GM18907 (cell line): ENCODE results near the gene GRM7.

ENCODE experiments used
- ATAC-seq: cut with Tn5 transposase; IDR thresholded peaks from one replicate; pipeline ENCODE4 v1.9.1; 2021; ENCODE audit warnings: mild to moderate bottlenecking, moderate library complexity; ENCODE audit not compliant: unreplicated experiment

The GRM7 gene

DNA sequence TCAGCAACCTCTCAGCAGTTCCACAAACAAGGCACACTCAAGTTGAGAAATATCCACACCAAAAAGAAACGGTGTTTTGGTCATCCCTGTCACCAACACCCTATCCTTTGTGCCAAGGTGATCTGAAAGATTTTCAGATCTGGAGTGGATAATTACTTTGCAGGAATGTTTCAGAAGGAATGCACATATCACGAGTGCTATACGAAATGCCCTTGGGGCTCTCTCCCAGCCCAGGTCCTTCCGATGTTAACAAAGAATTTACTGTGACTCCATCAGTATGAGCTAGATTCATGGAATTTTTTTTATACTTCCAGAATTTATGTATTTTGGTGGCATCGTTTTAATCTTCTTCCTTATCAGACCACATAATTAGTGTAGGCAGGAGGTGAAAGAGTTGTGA is 105.0 kb downstream of the GRM7 start:
- ATAC-seq, result no peak

DNA sequence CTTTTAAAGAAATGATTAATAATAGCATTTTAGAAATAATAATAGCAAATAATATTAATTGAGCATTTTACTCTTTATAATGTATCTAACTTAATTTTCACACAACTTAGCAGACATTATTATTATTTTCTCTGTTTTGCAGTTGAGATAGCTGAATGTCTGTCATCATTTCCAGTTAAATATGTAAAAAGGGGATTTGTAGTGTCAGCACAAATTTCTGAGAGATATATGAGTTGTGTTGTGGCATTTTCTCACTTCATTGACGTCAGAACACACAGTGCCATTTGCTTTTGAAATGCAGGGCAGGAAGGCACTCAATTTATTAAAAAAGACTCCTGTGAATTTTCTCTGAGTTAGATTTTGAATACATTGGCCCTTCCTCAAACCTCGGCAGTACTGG is 111.0 kb downstream of the GRM7 start:
- ATAC-seq, result no peak

DNA sequence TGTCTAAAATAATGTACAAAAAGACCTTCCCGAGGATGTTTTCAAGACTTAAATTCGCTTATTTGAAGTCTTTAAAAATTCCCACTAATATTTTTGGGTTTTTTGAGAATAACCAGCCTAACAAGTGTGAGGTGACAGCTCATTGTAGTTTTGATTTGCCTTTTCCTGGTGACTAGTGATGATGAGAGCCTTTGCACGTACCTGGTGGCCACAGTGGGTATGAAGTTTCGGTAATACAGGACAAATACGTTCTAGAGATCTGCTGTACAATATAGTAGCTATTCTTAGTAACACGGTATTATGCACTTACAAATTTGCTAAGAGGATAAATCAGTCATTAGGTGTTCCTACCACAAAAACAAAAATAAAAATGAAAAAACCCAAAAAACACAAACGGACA is 124.9 kb downstream of the GRM7 start:
- ATAC-seq, result no peak

DNA sequence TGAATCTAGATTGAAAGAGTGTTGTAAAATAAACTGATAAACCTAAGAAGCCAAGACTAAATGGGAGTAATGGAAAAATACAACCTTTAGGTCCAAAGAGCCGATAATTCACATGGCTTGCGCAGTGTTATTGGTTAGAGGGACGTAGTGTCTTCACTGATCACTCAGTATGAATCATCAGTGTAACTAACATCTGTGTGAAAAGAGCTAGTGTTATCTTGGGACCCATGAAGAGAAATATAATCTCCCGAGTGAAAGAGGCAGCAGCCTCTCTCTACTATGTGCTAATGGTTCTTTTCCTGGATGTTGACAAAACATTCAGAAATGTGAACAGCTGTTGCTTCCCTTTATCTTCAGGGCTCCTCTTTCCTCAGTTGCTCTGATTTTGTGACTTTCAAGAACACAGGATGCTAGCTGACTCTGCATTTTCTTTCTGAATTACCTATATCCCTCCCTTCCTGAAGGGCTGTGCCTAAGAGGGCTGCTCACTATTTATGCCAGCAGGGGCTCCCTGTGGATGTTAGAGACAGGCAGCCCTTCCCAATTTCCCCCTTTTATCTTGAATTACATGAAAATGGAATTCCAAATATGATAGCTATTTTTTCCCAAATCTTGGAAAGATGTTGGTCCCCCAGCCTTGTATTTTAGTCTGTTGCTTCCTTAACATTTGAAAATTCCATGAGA is 128.8 kb downstream of the GRM7 start:
- no peak for ATAC-seq

DNA sequence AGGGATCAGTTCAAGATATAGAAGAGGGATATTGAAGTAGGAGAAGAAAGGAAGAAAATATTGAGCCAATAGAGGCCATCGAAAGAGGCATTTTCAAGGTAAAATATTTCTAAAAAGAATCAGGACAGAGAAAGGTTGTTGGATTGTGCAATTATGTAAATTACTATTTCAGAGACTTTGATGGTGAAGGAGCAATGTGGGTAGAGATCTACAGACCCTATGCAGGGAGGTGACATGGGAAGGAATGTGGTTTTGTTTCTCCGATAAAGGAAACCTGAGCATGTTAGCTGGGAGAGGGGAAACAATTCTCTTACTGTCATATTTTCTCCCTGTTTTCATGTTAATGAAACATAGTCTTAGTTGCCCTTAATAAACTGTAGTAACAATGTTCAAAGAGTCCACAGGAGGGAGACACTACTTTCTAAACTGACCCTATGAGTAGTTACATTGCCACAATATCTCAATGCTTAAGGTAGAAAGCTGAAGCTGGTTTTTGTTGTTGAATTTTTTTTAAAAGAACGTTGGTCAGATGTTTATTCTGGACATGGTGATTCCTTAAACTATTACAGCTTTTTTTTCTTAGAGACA is 133.3 kb downstream of the GRM7 start:
- ATAC-seq, result no peak

DNA sequence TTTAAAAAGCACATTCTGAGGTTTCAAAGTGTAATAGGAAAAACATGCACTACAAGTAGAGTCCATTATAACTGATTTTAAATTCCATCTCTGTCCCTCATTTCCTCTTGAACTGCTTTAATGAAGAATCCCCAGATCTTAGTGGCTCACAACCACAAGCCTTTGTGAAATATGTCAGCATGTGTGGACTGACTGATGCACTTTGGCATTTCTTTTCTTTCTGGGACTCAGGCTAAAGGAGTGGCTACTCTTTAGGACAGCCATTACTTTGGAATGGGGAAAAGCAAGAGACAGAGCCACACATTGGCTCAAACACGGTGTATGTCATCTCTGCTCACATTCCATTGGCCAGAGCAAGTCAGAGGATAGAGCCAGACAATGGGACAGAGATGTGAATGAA is 139.6 kb downstream of the GRM7 start:
- ATAC-seq, result no peak

DNA sequence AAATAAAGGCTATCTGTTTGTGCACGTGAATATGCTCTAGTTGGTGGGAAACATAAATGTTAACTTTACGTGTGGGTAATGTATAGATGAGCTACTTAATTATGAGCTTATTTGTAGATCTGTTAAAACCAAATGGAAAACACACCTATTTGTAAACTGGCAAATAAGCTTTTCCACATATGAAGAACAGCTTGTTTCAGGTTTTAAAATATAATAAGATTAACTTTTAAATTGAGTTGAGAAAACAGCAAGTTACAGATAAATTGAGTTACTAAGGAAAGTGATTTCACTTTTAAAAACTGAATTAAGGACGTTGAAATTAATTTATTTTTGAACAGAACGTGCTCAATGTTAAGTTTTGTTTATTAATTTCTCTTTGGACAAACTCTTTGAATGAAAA is 140.5 kb downstream of the GRM7 start:
- no peak for ATAC-seq

DNA sequence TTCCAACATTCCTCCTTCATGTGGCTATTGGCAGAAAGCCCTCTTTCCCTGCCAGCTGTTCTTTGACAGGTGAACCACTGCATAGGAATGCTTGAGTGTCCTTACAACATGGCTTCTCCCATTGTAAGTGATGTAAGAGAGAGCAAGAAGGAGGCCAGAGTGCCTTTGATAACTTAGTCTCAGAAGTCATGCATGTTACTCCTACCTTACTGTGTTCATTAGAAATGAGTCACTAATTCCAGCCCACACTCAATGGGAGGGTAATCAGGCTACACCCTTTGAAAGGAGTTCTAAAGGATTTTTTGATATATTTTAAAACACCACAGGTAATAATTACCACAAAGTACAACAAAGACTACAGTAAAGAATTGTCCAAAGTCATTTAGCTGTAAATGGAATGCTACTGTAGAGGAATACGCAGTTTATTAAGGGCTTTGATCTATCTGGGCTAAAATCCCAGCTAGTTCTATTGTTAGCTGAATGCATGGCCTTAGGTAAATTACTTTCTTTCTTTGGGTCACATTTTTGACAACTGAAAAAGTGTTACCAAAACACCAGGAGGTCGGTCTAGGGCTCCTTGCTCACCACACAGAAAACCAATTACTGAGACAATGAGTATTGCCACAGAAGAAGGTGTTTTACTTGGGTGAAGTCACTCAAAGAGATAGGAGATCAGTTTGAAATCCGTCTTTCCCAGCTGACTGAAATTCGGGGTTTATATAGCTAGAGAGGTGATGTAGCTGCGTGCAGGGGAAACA is 154.9 kb downstream of the GRM7 start:
- no peak for ATAC-seq

DNA sequence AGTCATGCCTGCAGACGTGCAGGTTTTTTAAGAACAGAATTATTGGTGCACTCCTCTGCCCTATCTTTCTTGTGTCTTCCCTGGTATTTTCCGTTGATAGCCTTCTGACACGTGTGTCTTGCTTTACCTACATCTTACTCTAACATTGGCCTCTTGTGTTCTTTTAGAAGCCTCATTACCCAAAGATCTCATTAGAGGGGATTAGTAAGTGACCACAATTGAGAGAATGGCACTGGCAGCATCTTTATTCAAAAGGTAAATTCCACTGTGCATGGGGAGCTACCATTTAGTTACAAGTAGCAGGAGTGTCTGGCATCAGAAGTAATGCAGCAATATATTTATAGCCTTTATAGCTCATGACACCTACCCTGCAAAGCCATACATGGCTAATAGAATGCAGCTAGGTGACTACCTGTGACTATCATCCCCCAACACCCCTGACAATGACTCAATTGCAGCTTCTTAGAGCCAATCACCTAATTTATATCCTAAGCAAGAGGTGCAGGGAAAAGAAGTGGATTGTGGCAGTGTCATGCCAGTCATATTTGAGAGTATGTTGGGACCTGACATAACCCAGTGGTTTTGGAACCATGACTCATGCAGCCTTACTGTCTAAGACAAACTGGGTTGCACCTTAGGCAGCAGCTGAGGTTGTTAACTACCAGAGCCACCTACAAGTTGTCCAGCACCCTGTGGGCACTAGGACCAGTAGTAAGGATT is 164.8 kb downstream of the GRM7 start:
- ATAC-seq, result no peak

DNA sequence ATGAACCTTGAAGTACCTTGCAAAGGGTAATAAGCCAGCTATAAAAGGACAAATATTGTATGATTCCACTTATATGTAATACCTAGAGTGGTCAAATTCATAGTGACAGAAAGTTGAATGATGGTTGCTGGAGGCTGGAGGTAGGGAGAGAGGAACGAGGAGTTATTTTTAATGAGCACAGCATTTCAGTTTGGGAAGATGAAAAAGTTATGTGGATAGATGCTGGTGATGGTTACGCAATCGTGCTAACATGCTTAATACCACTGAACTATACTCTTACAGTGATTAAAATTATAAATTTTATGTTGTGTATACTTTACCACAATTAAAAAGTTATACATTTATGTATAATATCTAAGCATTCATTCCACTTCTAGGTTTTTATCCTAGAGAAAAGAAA is 168.6 kb downstream of the GRM7 start:
- no peak for ATAC-seq

DNA sequence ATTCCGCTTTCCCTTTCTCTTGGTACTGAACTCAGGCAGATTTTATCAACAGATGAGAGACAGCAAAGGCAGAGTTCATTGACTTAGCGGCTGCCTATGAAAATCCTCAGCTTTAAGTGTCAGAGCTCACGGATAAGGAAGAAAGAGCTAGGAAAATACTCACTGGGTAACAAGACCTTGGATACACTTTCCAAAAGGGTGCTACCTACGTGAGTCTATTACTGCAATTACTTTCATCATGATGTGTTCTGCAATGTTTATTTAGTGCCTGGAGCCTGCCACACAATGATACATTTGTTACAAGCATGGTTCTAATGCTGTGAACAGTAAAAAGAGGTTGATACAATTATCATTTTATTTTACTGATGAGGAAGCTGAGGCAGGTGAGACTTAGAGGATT is 177.5 kb downstream of the GRM7 start:
- no peak for ATAC-seq

DNA sequence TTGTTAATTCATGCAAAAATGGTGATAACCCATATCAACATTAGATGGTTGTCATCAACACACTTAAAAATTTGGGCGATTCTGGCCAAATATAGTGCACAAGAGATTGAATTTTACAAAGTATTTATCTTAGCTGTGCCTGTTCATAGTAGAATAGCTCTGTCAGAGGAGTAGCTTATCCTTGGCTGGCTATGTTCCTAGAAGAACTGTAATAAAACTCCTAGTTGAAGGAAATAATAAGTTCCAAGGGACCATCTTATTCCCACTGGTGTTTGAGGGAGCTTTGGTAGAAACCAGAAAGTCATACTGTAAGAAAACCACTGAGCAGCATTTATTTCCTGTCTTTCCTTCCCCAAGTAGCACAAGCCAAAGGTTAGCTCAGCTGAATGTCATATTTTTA is 201.8 kb downstream of the GRM7 start:
- no peak for ATAC-seq

DNA sequence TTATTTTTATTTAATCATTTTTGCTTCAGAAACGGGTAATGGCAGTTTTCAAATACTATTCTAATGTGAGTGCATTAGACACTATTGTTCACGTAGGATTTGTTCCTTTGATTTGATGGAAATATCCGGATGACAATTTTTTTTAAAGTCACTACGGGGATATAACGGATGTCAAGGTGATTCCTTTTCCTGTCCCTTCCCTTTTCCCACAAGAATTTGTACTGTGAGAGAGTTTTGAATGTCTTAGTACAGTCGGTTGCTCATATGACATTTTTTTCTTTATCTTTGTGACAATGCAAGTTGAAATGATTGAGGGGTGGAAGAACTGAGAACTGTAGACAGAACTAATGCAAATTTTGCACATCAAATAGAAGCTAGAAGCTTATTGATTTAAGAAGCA is 209.5 kb downstream of the GRM7 start:
- no peak for ATAC-seq

DNA sequence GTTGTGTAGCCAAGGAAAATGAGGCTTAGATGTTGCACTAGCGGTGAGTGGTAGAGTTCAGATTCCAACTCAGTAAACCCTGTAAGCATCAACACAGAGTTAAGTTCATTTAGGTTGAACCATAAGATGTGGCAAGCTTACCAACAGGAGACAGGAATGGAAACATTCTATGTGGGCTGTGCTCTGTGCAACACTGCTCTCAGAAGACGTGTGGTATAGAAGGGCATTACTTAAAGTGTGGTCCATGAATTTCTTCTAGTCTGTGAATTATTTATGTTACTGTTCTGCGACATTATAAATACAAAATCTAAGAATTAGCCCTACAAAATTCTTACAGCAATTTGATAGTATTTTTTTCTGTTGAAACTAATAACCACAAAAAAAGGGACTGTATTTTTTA is 213.3 kb downstream of the GRM7 start:
- ATAC-seq, result no peak

DNA sequence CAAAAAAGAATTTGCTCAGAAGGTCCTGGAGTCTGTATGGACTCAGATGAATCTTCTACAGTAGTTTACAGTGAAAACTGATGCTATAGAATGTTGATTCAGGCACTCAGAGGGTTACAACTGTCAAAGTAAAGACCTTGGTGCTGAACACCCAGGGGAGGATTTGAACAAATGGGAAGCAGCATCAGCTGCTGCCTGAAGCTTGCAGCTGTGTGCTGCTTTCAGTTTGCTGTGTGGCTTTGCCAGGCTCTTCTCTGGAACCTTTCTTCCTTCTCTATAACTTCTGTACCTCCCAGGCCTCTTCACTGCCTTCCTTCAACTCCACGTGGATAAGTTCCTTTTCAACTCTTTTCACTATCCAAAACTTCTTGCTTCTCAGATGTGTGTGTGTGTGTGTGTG is 214.2 kb downstream of the GRM7 start:
- ATAC-seq, result no peak

DNA sequence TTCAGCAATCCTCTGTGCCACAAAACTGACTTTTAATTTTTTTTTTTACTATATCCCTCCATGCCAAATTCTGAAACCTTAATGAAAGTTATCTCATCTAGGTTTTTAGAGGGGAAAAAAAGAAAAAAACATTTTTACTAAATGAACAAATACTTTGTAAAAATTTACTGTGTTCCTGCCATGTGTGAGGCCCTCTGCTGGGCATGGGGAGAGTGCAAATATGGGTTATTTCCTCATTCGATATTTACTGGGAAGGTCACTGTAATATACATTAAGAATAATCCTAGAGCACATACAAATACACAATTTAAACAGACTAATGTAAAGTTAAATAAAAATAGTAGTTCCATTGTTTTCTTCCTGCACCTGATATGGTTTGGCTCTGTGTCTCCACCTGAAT is 215.0 kb downstream of the GRM7 start:
- ATAC-seq, result no peak

DNA sequence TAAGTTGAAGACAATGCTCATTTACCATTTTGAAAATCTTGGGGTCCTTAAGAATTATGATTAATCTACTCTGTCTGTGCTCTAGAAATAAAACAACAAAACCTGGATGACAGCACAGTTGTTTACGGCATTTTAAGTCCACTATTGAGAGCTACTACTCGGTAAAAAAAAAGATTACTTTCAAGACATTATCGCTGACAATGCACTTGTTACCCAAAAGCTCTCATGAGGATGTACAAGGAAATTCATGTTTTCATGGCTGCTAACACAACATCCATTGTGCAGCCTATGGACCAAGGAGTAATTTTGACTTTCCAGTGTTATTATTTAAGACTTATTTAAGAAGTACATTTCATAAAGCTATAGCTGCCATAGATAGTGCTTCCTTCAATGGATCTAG is 221.3 kb downstream of the GRM7 start:
- no peak for ATAC-seq

DNA sequence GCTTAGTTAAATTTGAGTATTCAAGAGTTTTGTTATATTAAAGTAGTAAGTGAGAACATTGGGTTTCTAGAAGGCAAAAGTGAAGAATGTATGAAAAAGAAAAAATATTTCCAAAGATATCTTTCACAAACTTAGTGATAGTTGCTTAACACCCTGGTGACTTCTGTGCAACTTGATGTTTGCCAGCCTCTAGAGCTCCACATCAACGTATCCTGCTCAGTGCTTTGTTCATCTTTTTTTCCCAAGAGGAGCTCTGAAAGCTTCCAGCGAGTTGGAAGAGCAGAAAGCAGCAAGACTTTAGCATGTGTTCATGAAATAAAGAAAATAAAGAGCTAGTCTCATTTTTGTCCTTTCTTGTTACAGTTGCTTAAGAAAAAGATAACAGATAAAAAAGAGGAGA is 225.5 kb downstream of the GRM7 start:
- no peak for ATAC-seq

DNA sequence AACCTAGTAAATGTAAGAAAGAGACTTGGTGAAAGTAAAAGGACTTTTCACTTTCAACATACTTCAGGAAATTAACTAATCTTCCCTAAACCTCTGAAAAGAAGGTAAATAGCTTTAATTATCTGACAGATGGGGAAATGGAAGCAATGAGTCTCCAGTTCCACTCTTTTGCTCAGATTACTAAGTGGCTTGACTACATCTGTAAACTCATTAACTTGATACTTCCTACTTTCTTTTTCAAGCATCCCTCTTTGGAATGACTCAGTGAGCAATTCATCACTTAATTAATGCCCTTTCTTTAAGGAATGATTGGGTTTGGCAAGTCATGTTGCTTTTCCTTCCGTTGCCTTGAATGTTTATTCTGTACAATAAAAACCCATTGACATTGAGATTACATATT is 234.2 kb downstream of the GRM7 start:
- no peak for ATAC-seq

DNA sequence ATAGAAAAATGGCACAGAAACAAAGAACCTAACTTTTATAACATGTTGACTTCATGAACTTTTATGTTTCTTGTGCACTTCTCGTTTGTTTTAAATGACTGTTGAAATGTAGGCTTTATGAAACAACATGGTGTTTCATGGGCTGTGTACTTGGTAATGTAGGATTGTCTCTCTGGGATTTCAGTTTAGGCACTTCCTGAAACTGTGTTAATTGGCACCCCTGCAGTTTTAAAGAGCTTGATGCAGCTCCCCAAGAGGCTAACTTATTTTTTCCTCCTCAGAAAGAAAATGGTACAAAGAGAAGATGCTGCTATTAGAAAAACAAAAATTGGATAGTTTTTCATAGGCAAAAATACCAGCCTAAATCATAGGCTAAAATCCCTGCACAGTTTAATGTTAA is 239.2 kb downstream of the GRM7 start:
- ATAC-seq, result no peak

DNA sequence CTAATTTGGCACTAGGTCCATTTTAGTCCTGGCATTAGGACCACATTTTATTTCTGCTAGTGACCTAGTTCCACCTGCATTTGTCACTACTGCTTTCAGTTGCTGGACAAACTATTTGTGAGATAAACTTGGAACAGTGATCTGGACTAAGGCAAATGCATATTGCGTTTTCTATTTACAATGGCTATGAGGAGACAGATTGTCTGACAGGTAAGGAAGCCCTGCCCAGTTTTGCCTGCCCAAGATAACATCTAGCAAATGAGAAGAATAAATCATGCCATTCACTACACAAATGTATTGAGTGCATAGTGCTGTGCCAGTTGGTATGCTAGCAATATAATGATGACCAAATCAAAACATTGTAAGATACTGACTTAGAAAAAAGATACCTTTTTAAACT is 245.7 kb downstream of the GRM7 start:
- no peak for ATAC-seq

DNA sequence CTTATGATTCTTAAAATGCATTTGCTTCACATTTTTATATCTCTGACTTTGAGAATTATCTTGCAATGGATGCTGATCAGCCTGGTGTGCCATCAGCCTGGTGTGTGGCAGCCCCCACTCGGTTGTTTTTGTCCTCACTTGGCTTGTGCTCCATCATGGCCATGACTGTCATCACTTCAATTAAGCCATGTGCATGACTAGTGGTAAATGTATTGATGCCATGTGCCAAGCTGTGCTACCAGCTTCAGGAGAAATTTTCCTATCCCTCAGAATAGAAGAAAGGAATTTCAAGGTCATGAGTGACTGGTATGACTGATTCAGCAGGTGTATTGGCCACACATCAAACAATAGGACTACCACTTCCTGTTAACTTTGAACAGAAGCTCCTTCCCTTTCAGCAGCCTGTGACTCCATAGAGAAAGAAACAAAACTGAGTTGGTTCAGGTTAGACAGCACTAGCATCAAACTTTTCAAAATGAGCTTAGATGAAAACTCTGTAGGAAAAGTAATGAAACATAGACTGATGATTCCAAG is 251.7 kb downstream of the GRM7 start:
- no peak for ATAC-seq
